Sigmoid colon (tissue), 4 donors: ENCODE data around the gene SLC25A51.

Source experiments
- EP300 ChIP-seq, 4 donors: sonication (generic); formaldehyde crosslinking; IDR thresholded peaks; one replicate each; pipeline ENCODE4 v1.6.1; 2017; ENCODE audit warnings: antibody characterized with exemption in 4 of 4
- POLR2A ChIP-seq, 2 donors: fragments of 450-650 bp; IDR thresholded peaks; one replicate each; pipeline ENCODE4 v1.6.1; 2016; ENCODE audit warnings: antibody characterized with exemption in 2 of 2, mild to moderate bottlenecking in 2 of 2, moderate library complexity in 2 of 2
- POLR2AphosphoS5 ChIP-seq, 4 donors: sonication (generic); formaldehyde crosslinking; IDR thresholded peaks; one replicate each; pipeline ENCODE4 v1.6.1; 2017; ENCODE audit warnings: antibody characterized with exemption in 4 of 4
- TF ChIP-seq, protein P1 (sequence below), 4 experiments: fragments of 450-650 bp in 3 of 4; fragments of 200-600 bp in 1 of 4; IDR thresholded peaks; one replicate each; pipeline ENCODE4 v1.5.1; 2016 to 2019; ENCODE audit warnings: antibody characterized with exemption in 4 of 4, mild to moderate bottlenecking in 3 of 4, moderate library complexity in 2 of 4

DNA sequence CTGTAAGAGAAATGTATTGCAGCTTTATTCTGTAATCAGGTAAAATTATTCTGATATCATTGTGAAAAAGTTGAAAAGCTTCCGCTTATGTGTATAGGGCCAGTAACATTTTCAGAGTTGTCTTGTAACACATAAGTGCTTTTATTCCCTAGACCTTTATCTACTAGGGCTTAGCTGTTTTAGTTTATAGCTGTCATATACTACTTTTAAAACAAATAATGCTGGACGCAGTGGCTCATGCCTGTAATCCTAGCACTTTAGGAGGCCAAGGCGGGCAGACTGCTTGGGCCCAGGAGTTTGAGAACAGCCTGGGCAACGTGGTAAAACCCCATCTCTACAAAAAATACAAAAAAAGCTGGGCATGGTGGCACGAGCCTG is 33.1 kb downstream of the SLC25A51 start:
- TF ChIP-seq, protein P1, sequence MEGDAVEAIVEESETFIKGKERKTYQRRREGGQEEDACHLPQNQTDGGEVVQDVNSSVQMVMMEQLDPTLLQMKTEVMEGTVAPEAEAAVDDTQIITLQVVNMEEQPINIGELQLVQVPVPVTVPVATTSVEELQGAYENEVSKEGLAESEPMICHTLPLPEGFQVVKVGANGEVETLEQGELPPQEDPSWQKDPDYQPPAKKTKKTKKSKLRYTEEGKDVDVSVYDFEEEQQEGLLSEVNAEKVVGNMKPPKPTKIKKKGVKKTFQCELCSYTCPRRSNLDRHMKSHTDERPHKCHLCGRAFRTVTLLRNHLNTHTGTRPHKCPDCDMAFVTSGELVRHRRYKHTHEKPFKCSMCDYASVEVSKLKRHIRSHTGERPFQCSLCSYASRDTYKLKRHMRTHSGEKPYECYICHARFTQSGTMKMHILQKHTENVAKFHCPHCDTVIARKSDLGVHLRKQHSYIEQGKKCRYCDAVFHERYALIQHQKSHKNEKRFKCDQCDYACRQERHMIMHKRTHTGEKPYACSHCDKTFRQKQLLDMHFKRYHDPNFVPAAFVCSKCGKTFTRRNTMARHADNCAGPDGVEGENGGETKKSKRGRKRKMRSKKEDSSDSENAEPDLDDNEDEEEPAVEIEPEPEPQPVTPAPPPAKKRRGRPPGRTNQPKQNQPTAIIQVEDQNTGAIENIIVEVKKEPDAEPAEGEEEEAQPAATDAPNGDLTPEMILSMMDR (IDR thresholded peaks at IDR 0.05), result no peak
- TF ChIP-seq EP300 (IDR thresholded peaks at IDR 0.05) (no peak), POLR2A (IDR thresholded peaks at IDR 0.05) (no peak), POLR2AphosphoS5 (IDR thresholded peaks at IDR 0.05) (no peak)
